ENCODE data around the gene UBR3.
A peak's percentile ranks its signal among the peaks of the same experiment; 100 is the strongest.

The UBR3 gene

GRCh38 chr2:169827272-169828140 lies at the start of gene UBR3:
UBR3 (plus strand) TSS chr2:169827454; CDS start chr2:169827508, 54 bp downstream.
- peak within 1 kb of the TSS; percentile 91 for H3K27ac ChIP-seq
- 0 out of 2 replicates have a peak, but pooled peaks have one; percentile 13 for TF ChIP-seq CTCF (conservative IDR thresholded peaks at IDR 0.05)

- H3K27ac ChIP-seq, result no peak overlapping the region
- TF ChIP-seq CTCF (conservative IDR thresholded peaks at IDR 0.05), result no peak
Measured at GRCh38 chr2:169778446-169778845, 48.8 kb upstream of the UBR3 start.

GRCh38 chr2:169781249-169782013 lies 45.8 kb upstream of the UBR3 start:
- no peak for TF ChIP-seq CTCF (conservative IDR thresholded peaks at IDR 0.05)

GRCh38 chr2:169782513-169782912 lies 44.7 kb upstream of the UBR3 start:
- no peak for TF ChIP-seq CTCF (conservative IDR thresholded peaks at IDR 0.05)
- no peak overlapping the region for H3K27ac ChIP-seq

More at GRCh38 chr2:169781249-169782013, 45.8 kb upstream of the UBR3 start:
- no peak overlapping the region for H3K27ac ChIP-seq

GRCh38 chr2:169790581-169790980 lies 36.7 kb upstream of the UBR3 start:
- no peak for TF ChIP-seq CTCF (conservative IDR thresholded peaks at IDR 0.05)
- no peak overlapping the region for H3K27ac ChIP-seq

- no peak for TF ChIP-seq CTCF (conservative IDR thresholded peaks at IDR 0.05)
Measured at GRCh38 chr2:169795181-169795580, 32.1 kb upstream of the UBR3 start.

GRCh38 chr2:169796441-169796840 lies 30.8 kb upstream of the UBR3 start:
- no peak overlapping the region for H3K27ac ChIP-seq
- no peak for TF ChIP-seq CTCF (conservative IDR thresholded peaks at IDR 0.05)

More at GRCh38 chr2:169795181-169795580, 32.1 kb upstream of the UBR3 start:
- H3K27ac ChIP-seq, result no peak overlapping the region

Measured in VCaP (cell line).